Ishikawa (cell line): ENCODE data around the gene MYH10.

Experiments
- CEBPB ChIP-seq: IDR thresholded peaks from 2 replicates; pipeline ENCODE4 v1.6.1; 2012
- EGR1 ChIP-seq: IDR thresholded peaks from 2 replicates; pipeline ENCODE4 v1.6.1; 2012
- EP300 ChIP-seq: IDR thresholded peaks from 2 replicates; pipeline ENCODE4 v1.6.1; 2012; ENCODE audit warnings: borderline replicate concordance
- NFIC ChIP-seq: IDR thresholded peaks from 2 replicates; pipeline ENCODE4 v1.6.1; 2012
- RAD21 ChIP-seq: IDR thresholded peaks from 2 replicates; pipeline ENCODE4 v1.6.1; 2012; ENCODE audit warnings: low read depth
- REST ChIP-seq: IDR thresholded peaks from 2 replicates; pipeline ENCODE4 v1.6.1; 2012; ENCODE audit warnings: low read depth, mild to moderate bottlenecking
- TAF1 ChIP-seq: IDR thresholded peaks from 2 replicates; pipeline ENCODE4 v1.6.1; 2012; ENCODE audit warnings: low read depth, mild to moderate bottlenecking
- TEAD4 ChIP-seq: IDR thresholded peaks from 2 replicates; pipeline ENCODE4 v1.6.1; 2012
- USF1 ChIP-seq: IDR thresholded peaks from 2 replicates; pipeline ENCODE4 v1.6.1; 2012
- ZBTB7A ChIP-seq: IDR thresholded peaks from 2 replicates; pipeline ENCODE4 v1.6.1; 2012; ENCODE audit warnings: low read depth

GRCh38 chr17:8659758-8660410 lies 29.4 kb upstream of the MYH10 start:
- TF ChIP-seq CEBPB (no peak), NFIC (no peak), RAD21 (no peak), EP300 (no peak), TAF1 (no peak), TEAD4 (no peak), EGR1 (no peak), USF1 (no peak), ZBTB7A (no peak), REST (no peak)
